Astrocyte (in vitro differentiated cells and primary cell): Measurements from ENCODE around the gene ZNF83. TPM values are rescaled to one million over a fixed set of nuclear protein-coding genes. Genes with fewer than 3 reads are reported as not detected.

Experiments used
- DNase-seq: peaks from one replicate; pipeline ENCODE4 v3.0.0-alpha.2; 2010; ENCODE audit warnings: low read depth
- FAIRE-seq: peaks from 2 replicates; lab custom pipeline; 2011; peaks lifted over from hg19 to GRCh38; lab: Jason Lieb, UNC
- H2AFZ ChIP-seq: 2 replicates; pipeline ENCODE4 v1.6.0; 2012; ENCODE audit warnings: low read depth, low read length, inconsistent platforms
- H3K27ac ChIP-seq: 2 replicates; pipeline ENCODE4 v1.5.1; 2011; ENCODE audit warnings: low read depth, low read length, inconsistent platforms
- H3K27me3 ChIP-seq: 2 replicates; pipeline ENCODE4 v1.6.0; 2011; ENCODE audit warnings: low read length, inconsistent platforms; ENCODE audit not compliant: insufficient read depth
- H3K36me3 ChIP-seq: 2 replicates; pipeline ENCODE4 v1.5.1; 2011; ENCODE audit warnings: low read length, inconsistent platforms; ENCODE audit not compliant: insufficient read depth
- H3K4me1 ChIP-seq: 2 replicates; pipeline ENCODE4 v1.5.1; 2011; ENCODE audit warnings: low read length, inconsistent platforms; ENCODE audit not compliant: insufficient read depth
- H3K4me2 ChIP-seq: 2 replicates; pipeline ENCODE4 v1.6.0; 2012; ENCODE audit warnings: low read length, inconsistent platforms
- H3K4me3 ChIP-seq: 2 replicates; pipeline ENCODE4 v1.5.1; 2011; ENCODE audit warnings: low read depth, mild to moderate bottlenecking, low read length, inconsistent platforms; ENCODE audit not compliant: insufficient read depth
- H3K79me2 ChIP-seq: 2 replicates; pipeline ENCODE4 v1.6.0; 2012; ENCODE audit warnings: mild to moderate bottlenecking, low read length, inconsistent platforms; ENCODE audit not compliant: insufficient read depth
- H3K9ac ChIP-seq: 2 replicates; pipeline ENCODE4 v1.6.0; 2012; ENCODE audit warnings: mild to moderate bottlenecking, low read length, inconsistent platforms
- H3K9me3 ChIP-seq: 2 replicates; pipeline ENCODE4 v1.5.1; 2012; ENCODE audit warnings: low read depth, mild to moderate bottlenecking, low read length, inconsistent platforms; ENCODE audit not compliant: insufficient read depth
- H4K20me1 ChIP-seq: 2 replicates; pipeline ENCODE4 v1.6.0; 2012; ENCODE audit warnings: low read length, inconsistent platforms; ENCODE audit not compliant: insufficient read depth
- H3K27ac Mint-ChIP-seq: one replicate; pipeline ENCODE4 v1.8.0; 2021; ENCODE audit warnings: mild to moderate bottlenecking, mixed read lengths; ENCODE audit not compliant: unreplicated experiment
- H3K27me3 Mint-ChIP-seq: one replicate; pipeline ENCODE4 v1.8.0; 2021; ENCODE audit warnings: low read depth, mixed read lengths; ENCODE audit not compliant: unreplicated experiment
- H3K36me3 Mint-ChIP-seq: one replicate; pipeline ENCODE4 v1.8.0; 2021; ENCODE audit warnings: low read depth, mixed read lengths; ENCODE audit not compliant: unreplicated experiment
- H3K4me1 Mint-ChIP-seq: one replicate; pipeline ENCODE4 v1.8.0; 2021; ENCODE audit warnings: low read depth, mixed read lengths; ENCODE audit not compliant: unreplicated experiment
- H3K4me3 Mint-ChIP-seq: one replicate; pipeline ENCODE4 v1.8.0; 2021; ENCODE audit warnings: mild to moderate bottlenecking, moderate library complexity, mixed read lengths; ENCODE audit not compliant: unreplicated experiment
- H3K9me3 Mint-ChIP-seq: one replicate; pipeline ENCODE4 v1.8.0; 2021; ENCODE audit warnings: mild to moderate bottlenecking, mixed read lengths; ENCODE audit not compliant: unreplicated experiment
- EZH2 ChIP-seq: IDR thresholded peaks from 2 replicates; pipeline ENCODE4 v1.6.1; 2012; ENCODE audit warnings: mild to moderate bottlenecking, low read length, inconsistent platforms; ENCODE audit not compliant: insufficient read depth
- total RNA-seq: library from RNA; stranded (reverse); gene quantifications from 2 replicates; pipeline ENCODE4 v1.2.1, GENCODE V29; 2021
- TF ChIP-seq, protein P1 (sequence below): IDR thresholded peaks from 2 replicates; pipeline ENCODE4 v1.5.1; 2011; ENCODE audit warnings: low read depth, mild to moderate bottlenecking, inconsistent platforms, low read length, moderate library complexity; ENCODE audit not compliant: insufficient read depth

Gene ZNF83
- total RNA-seq, 1 donor from 2014 or later = 35.4 TPM

DNA sequence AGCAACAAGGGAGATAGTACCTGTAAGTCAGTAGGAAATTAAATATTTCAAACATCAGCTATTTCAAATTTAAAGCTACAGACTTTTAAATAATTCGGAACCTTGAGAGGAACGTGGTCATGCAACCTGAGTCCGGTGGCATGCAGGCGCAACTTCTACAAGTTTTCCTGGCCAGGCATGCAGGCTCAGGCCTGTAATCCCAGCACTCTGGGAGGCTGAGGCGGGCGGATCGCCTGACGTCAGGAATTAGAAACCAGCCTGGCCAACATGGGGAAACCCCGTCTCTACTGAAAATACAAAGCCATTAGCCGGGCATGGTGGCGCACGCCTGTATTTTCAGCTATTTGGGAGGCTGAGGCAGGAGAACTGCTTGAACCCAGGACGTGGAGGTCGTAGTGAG is 70.2 kb downstream of the ZNF83 start:
- H3K36me3 ChIP-seq = no peaks in the 10 kb centered on the region
- peaks cover 21% of the 10 kb centered on the region for H3K9me3 Mint-ChIP-seq
- H2AFZ ChIP-seq = no peak overlapping the region
- H3K4me1 ChIP-seq = peaks cover 6% of the 10 kb centered on the region
- TF ChIP-seq, protein P1, sequence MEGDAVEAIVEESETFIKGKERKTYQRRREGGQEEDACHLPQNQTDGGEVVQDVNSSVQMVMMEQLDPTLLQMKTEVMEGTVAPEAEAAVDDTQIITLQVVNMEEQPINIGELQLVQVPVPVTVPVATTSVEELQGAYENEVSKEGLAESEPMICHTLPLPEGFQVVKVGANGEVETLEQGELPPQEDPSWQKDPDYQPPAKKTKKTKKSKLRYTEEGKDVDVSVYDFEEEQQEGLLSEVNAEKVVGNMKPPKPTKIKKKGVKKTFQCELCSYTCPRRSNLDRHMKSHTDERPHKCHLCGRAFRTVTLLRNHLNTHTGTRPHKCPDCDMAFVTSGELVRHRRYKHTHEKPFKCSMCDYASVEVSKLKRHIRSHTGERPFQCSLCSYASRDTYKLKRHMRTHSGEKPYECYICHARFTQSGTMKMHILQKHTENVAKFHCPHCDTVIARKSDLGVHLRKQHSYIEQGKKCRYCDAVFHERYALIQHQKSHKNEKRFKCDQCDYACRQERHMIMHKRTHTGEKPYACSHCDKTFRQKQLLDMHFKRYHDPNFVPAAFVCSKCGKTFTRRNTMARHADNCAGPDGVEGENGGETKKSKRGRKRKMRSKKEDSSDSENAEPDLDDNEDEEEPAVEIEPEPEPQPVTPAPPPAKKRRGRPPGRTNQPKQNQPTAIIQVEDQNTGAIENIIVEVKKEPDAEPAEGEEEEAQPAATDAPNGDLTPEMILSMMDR = no peak
- TF ChIP-seq EZH2 = no peak
- H3K9me3 ChIP-seq = peaks cover 4% of the 10 kb centered on the region
- no peaks in the 10 kb centered on the region for H3K27me3 ChIP-seq
- no peak overlapping the region for H3K9ac ChIP-seq
- FAIRE-seq = no peak
- DNase-seq = no peak
- H3K4me2 ChIP-seq = no peak overlapping the region
- peaks cover 11% of the 10 kb centered on the region for H3K79me2 ChIP-seq
- H3K4me1 Mint-ChIP-seq = peaks cover 6% of the 10 kb centered on the region
- H3K4me3 ChIP-seq = no peak overlapping the region
- no peak overlapping the region for H3K27ac Mint-ChIP-seq
- H3K27ac ChIP-seq = no peak overlapping the region
- no peaks in the 10 kb centered on the region for H3K27me3 Mint-ChIP-seq
- H3K36me3 Mint-ChIP-seq = peaks cover 30% of the 10 kb centered on the region
- H4K20me1 ChIP-seq = no peaks in the 10 kb centered on the region
- H3K4me3 Mint-ChIP-seq = no peak overlapping the region

DNA sequence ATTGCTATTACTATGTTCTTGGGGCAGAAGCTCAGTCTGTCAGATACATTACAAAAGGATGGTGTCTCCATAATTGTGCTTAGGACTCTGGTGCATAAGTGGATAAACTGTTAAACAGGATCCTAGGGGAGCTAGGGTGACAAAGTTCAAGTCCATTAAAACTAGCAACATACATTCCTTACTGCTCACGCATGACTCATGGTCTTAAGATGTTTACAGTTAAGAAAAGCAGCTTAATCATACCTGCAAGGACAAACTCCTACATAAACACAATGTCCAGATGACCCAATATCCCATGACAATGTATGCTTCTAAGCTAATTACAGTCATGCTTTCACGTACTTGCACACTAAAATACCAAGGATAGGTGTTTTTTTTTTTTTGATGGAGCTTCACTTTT is 71.6 kb downstream of the ZNF83 start:
- no peak overlapping the region for H3K27ac ChIP-seq
- peak; percentile 52 for DNase-seq

DNA sequence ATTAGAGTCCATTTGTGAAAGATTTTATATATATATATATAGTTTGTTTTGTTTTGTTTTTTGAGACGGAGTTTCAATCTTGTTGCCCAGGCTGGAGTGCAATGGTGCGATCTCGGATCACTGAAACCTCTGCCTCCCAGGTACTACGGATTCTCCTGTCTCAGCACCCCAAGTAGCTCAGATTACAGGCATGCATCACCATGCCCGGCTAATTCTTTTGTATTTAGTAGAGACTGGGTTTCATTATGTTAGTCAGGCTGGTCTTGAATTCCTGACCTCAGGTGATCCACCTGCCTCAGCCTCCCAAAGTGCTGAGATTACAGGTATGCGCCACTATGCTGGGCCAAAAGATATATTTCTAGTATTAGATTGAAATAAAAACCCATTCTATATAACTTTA is 72.0 kb downstream of the ZNF83 start:
- Mint-ChIP-seq H3K27me3 (no peaks in the 10 kb centered on the region), H3K4me3 (no peak overlapping the region), H3K9me3 (peaks cover 23% of the 10 kb centered on the region), H3K27ac (no peak overlapping the region), H3K4me1 (peaks cover 5% of the 10 kb centered on the region), H3K36me3 (peaks cover 39% of the 10 kb centered on the region)
- no peak overlapping the region for H3K4me2 ChIP-seq
- H3K79me2 ChIP-seq = peaks cover 3% of the 10 kb centered on the region
- H4K20me1 ChIP-seq = no peaks in the 10 kb centered on the region
- H3K4me1 ChIP-seq = peaks cover 6% of the 10 kb centered on the region
- no peaks in the 10 kb centered on the region for H3K27me3 ChIP-seq
- FAIRE-seq (no peak), DNase-seq (no peak)
- no peak for TF ChIP-seq EZH2
- TF ChIP-seq, protein P1 = no peak
- no peak overlapping the region for H3K27ac ChIP-seq
- H2AFZ ChIP-seq = no peak overlapping the region
- peaks cover 4% of the 10 kb centered on the region for H3K9me3 ChIP-seq
- H3K9ac ChIP-seq = no peak overlapping the region
- no peak overlapping the region for H3K4me3 ChIP-seq
- H3K36me3 ChIP-seq = no peaks in the 10 kb centered on the region

More for the DNA sequence above, 71.6 kb downstream of the ZNF83 start:
- Histone ChIP-seq H3K27me3 (no peaks in the 10 kb centered on the region), H3K4me3 (no peak overlapping the region), H3K36me3 (no peaks in the 10 kb centered on the region), H4K20me1 (no peaks in the 10 kb centered on the region), H3K4me1 (peaks cover 6% of the 10 kb centered on the region), H3K79me2 (peaks cover 3% of the 10 kb centered on the region), H3K9me3 (peaks cover 4% of the 10 kb centered on the region), H2AFZ (no peak overlapping the region), H3K9ac (no peak overlapping the region), H3K4me2 (no peak overlapping the region)
- TF ChIP-seq, protein P1 = no peak
- TF ChIP-seq EZH2 = no peak
- Mint-ChIP-seq H3K4me3 (no peak overlapping the region), H3K4me1 (peaks cover 6% of the 10 kb centered on the region), H3K27me3 (no peaks in the 10 kb centered on the region), H3K36me3 (peaks cover 37% of the 10 kb centered on the region), H3K27ac (no peak overlapping the region), H3K9me3 (peaks cover 21% of the 10 kb centered on the region)
- no peak for FAIRE-seq

Other genes with a start within 250 kb of the ZNF83 start
- gene ZNF528, start 240.5 kb downstream of the ZNF83 start, total RNA-seq = 7.5 and 8.1 TPM in 2 replicates
- not detected in 2 replicates for gene ZNF534, start 209.2 kb downstream of the ZNF83 start, total RNA-seq
- not detected in 2 replicates for gene ZNF578, start 184.8 kb downstream of the ZNF83 start, total RNA-seq
- 15.1 and 18.0 TPM in 2 replicates for gene ZNF808, start 110.7 kb downstream of the ZNF83 start, total RNA-seq
- 10.9 and 15.6 TPM in 2 replicates for gene ZNF701, start 68.1 kb downstream of the ZNF83 start, total RNA-seq
- gene ZNF611, start 96.7 kb upstream of the ZNF83 start, total RNA-seq = 18.8 and 21.1 TPM in 2 replicates
- gene ZNF600, start 148.4 kb upstream of the ZNF83 start, total RNA-seq = 5.6 and 6.4 TPM in 2 replicates
- gene ZNF28, start 183.3 kb upstream of the ZNF83 start, total RNA-seq = 15.6 and 19.6 TPM in 2 replicates
- 18.6 and 20.0 TPM in 2 replicates for gene ZNF468, start 219.3 kb upstream of the ZNF83 start, total RNA-seq